Tibial artery (tissue), 4 donors: Measurements from ENCODE around the gene MBNL3.

Source experiments
- DNase-seq, 2 donors: peaks; one replicate each; pipeline ENCODE4 v3.0.0-alpha.2; 2019
- H3K27ac ChIP-seq, 2 donors: fragments of 200-600 bp; sonication (generic) in 1 of 2; 1 replicate in 1 of 2; 2 replicates in 1 of 2; pipeline ENCODE4 v1.5.1; 2018 to 2019; ENCODE audit warnings: mild to moderate bottlenecking in 1 of 2
- H3K27me3 ChIP-seq, 2 donors: fragments of 200-600 bp; sonication (generic) in 1 of 2; one replicate each; pipeline versions ENCODE4 v1.5.1 to v1.6.0; 2016 to 2019
- H3K36me3 ChIP-seq, 3 donors: fragments of 200-600 bp; sonication (generic) in 2 of 3; one replicate each; pipeline ENCODE4 v1.5.1; 2016 to 2019; ENCODE audit warnings: mild to moderate bottlenecking in 2 of 3
- H3K4me1 ChIP-seq, 4 donors: fragments of 200-600 bp; sonication (generic) in 2 of 4; 1 replicate in 3 of 4; 2 replicates in 1 of 4; pipeline ENCODE4 v1.5.1; 2016 to 2019
- H3K4me3 ChIP-seq, 2 donors: fragments of 200-600 bp; sonication (generic) in 1 of 2; 1 replicate in 1 of 2; 2 replicates in 1 of 2; pipeline ENCODE4 v1.5.1; 2018 to 2019; ENCODE audit warnings: mild to moderate bottlenecking in 2 of 2
- H3K9me3 ChIP-seq, 3 donors: fragments of 200-600 bp; sonication (generic) in 1 of 3; one replicate each; pipeline ENCODE4 v1.5.1; 2016 to 2019
- intact Hi-C: fragments of 100-400 bp; cut with DNase I; formaldehyde crosslinking; loops from one replicate; pipeline ENCODE4 v1.15.0; 2023; ENCODE audit warnings: low total_unique reads
- TF ChIP-seq, protein P1 (sequence below), 2 experiments: fragments of 200-600 bp in 1 of 2; fragments of 450-650 bp in 1 of 2; IDR thresholded peaks; one replicate each; pipeline ENCODE4 v1.5.1; 2017 to 2019; ENCODE audit warnings: antibody characterized with exemption in 2 of 2, mild to moderate bottlenecking in 1 of 2, moderate library complexity in 1 of 2

MBNL3 gene

GRCh38 chrX:132470179-132470578 lies 18.7 kb downstream of the MBNL3 start:
- Histone ChIP-seq H3K27ac (no peak overlapping the region), H3K36me3 (no peaks in the 10 kb centered on the region), H3K4me1 (no peaks in the 10 kb centered on the region), H3K27me3 (no peaks in the 10 kb centered on the region), H3K4me3 (no peak overlapping the region), H3K9me3 (no peaks in the 10 kb centered on the region)
- TF ChIP-seq, protein P1, sequence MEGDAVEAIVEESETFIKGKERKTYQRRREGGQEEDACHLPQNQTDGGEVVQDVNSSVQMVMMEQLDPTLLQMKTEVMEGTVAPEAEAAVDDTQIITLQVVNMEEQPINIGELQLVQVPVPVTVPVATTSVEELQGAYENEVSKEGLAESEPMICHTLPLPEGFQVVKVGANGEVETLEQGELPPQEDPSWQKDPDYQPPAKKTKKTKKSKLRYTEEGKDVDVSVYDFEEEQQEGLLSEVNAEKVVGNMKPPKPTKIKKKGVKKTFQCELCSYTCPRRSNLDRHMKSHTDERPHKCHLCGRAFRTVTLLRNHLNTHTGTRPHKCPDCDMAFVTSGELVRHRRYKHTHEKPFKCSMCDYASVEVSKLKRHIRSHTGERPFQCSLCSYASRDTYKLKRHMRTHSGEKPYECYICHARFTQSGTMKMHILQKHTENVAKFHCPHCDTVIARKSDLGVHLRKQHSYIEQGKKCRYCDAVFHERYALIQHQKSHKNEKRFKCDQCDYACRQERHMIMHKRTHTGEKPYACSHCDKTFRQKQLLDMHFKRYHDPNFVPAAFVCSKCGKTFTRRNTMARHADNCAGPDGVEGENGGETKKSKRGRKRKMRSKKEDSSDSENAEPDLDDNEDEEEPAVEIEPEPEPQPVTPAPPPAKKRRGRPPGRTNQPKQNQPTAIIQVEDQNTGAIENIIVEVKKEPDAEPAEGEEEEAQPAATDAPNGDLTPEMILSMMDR (IDR thresholded peaks at IDR 0.05) = no peak
- no peak for DNase-seq
- intact Hi-C loops = no loop called here

DNA sequence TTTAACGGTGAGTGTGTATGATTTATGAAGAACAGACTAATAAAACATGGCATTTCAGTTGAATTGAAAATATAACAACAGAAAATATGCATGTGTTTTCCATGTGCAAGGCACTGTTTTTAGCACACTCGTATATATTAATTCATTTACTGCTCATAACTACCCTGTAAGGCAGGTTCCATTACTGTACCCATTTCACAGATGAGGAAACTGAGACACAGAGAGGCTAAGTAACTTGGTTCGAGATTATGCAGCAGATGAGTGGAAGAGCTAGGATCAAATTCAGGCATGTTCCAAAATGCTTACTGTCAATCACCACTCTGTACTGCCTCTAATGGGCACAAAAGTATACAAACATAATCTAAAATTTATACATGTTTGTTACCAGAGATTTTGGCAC lies 20.4 kb downstream of the MBNL3 start:
- H3K9me3 ChIP-seq = no peaks in the 10 kb centered on the region
- TF ChIP-seq, protein P1 (IDR thresholded peaks at IDR 0.05) = no peak
- H3K27ac ChIP-seq = no peak overlapping the region
- no peaks in the 10 kb centered on the region for H3K27me3 ChIP-seq
- DNase-seq = no peak
- no peaks in the 10 kb centered on the region for H3K4me1 ChIP-seq
- no peak overlapping the region for H3K4me3 ChIP-seq
- no peaks in the 10 kb centered on the region for H3K36me3 ChIP-seq
- intact Hi-C loops = no loop called here

DNA sequence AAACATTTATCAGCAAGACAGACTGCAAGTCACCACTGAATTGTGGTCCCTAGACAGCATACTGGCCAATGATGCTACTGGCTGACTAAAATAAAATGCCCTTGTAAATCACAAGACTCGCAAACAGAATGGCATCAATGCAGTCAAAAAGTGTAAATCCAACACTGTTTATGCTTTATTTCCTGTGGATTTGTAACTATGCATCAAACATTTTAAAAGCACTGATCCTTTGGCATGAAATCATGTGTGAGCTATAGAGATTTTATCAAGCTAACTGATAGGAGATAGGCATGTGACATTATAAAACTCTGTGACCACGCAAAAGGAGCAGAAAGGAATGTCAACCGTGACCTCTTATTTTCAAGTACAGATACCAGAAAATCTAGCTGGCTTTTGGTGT lies 20.8 kb downstream of the MBNL3 start:
- no peak for DNase-seq
- Histone ChIP-seq H3K9me3 (no peaks in the 10 kb centered on the region), H3K4me3 (no peak overlapping the region), H3K27me3 (no peaks in the 10 kb centered on the region), H3K4me1 (no peaks in the 10 kb centered on the region), H3K36me3 (no peaks in the 10 kb centered on the region), H3K27ac (no peak overlapping the region)
- intact Hi-C loops = no loop called here
- TF ChIP-seq, protein P1 (IDR thresholded peaks at IDR 0.05) = no peak

- Histone ChIP-seq H3K9me3 (no peaks in the 10 kb centered on the region), H3K36me3 (no peaks in the 10 kb centered on the region), H3K27me3 (no peaks in the 10 kb centered on the region), H3K4me3 (no peak overlapping the region), H3K27ac (no peak overlapping the region), H3K4me1 (no peaks in the 10 kb centered on the region)
- intact Hi-C loops = no loop called here
- no peak for DNase-seq
- TF ChIP-seq, protein P1 (IDR thresholded peaks at IDR 0.05) = no peak
Measured at GRCh38 chrX:132467026-132467425, 21.8 kb downstream of the MBNL3 start.

DNA sequence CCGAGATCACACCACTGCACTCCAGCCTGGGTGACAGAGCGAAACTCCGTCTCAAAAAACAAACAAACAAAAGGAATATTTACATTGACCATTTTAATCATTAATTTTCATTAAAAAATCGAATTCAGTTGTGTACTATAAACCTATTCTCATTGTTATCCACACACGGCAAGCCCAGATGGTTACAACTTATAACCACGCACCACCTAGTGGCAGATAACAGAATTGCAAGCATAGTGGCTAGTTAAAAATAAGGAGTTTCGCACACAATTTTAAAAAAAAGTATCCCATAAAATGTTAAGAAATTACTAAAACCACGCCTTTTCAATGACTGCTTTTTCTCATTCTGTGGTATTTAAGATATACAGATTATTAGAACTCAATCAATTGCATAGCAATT lies 25.4 kb downstream of the MBNL3 start:
- intact Hi-C loops = no loop called here
- TF ChIP-seq, protein P1 (IDR thresholded peaks at IDR 0.05) = no peak
- H3K27me3 ChIP-seq = no peaks in the 10 kb centered on the region
- no peak overlapping the region for H3K4me3 ChIP-seq
- no peaks in the 10 kb centered on the region for H3K4me1 ChIP-seq
- H3K36me3 ChIP-seq = no peaks in the 10 kb centered on the region
- H3K27ac ChIP-seq = no peak overlapping the region
- H3K9me3 ChIP-seq = no peaks in the 10 kb centered on the region
- no peak for DNase-seq

DNA sequence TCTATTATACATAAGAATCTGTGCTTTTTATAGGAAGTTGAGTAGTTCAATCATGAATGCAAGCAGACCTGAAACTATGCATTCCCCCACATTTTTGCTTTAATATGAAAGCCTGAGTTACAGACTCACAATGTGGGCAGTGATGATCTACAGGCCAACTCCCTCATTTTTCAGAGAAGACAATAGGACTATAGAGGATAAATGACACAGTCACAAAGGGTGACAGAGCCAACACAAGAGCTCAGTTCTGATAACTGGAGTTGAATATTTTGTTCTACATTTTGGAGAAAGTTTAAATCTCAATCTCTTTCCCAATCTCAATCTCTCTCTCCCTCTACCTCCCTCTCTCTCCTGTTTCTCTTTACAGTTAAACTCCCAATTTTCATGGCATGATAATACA lies 27.0 kb downstream of the MBNL3 start:
- intact Hi-C loops = no loop called here
- DNase-seq = no peak
- Histone ChIP-seq H3K9me3 (no peaks in the 10 kb centered on the region), H3K27me3 (no peaks in the 10 kb centered on the region), H3K4me1 (no peaks in the 10 kb centered on the region), H3K27ac (no peak overlapping the region), H3K4me3 (no peak overlapping the region), H3K36me3 (no peaks in the 10 kb centered on the region)
- TF ChIP-seq, protein P1 (IDR thresholded peaks at IDR 0.05) = no peak
